ENCODE measurements around the gene NRG2.

Gene NRG2

DNA sequence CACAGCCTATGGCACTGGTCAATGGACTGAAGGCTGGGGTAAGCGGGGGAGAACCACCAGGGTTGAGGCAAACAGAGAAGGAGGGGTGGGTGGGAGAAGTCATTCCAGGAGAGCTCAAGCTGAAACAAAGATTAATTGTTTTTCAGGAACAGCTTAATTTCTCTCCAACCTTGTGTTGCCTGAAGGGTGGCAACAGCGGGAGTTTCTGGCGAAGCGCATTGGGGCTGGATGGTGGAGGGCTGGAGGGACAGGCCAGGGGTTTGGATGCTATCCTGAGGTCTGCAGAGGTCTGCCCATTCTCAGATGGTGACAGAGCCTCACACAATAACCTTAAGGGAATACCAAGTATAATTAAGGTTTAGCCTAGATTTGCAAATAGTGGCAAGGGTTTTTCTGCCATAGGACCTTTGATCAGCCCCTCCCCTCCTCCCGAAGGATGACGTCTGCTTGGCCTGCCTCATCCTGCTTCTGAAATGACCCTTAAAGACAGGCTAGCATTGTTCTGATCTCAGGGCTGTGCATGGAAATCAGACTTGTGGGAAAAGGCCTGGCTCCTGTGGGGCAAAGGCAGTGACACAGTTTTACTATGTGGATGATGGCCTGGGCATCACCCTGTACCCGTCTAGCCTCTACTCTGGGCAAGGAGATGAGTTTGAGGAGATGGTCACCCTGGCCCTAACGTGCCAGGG lies 214.7 kb downstream of the NRG2 start:
- no peak for DNase-seq

DNA sequence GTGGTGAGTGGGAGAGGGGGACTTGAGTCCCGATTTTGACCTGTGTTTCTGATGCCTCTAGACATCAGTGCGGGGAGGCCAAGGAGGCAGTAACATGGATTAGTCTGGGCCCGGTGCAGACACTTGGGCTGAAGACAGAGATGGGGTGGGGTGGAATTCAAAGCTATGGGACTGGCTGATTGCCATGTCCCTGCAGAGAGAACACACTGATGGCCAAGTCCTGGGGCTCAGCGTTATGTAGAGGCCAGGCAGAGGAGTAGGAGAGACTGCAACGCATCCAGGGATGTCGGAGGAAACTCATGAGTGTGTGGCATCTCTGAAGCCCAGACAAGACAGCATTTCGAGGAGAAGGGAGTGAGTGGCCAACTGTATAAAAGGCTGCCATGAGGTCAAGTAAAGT lies 217.4 kb downstream of the NRG2 start:
- DNase-seq, result no peak

DNA sequence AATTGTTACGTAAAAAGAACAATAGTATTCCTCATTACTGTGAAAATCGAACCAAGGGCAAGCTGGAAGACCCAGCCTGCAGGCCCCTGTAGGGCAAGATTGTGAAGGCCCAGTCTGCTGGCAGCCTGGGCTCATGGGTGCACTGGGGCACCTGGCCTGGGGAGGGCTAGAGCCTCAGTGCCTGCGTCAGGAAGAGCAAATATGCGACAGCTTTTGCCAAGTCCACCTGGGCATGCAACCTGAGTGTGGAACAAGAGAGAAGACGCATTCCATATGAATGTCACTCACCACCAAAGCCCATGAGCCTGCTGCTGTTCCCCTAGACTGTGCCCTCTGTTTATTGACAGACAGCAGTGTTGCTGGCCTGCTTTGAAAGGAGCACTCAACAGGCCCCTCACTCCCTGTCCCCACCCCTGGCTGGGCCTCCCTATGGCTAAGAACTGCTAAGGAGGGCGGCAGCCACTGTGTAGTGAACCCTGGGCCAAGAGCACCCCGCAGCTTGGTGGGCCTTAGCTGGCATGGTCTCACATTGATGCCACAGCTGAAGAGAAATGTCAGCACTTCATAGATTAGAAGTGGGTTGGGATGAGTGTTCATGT lies 219.2 kb downstream of the NRG2 start:
- no peak for DNase-seq

DNA sequence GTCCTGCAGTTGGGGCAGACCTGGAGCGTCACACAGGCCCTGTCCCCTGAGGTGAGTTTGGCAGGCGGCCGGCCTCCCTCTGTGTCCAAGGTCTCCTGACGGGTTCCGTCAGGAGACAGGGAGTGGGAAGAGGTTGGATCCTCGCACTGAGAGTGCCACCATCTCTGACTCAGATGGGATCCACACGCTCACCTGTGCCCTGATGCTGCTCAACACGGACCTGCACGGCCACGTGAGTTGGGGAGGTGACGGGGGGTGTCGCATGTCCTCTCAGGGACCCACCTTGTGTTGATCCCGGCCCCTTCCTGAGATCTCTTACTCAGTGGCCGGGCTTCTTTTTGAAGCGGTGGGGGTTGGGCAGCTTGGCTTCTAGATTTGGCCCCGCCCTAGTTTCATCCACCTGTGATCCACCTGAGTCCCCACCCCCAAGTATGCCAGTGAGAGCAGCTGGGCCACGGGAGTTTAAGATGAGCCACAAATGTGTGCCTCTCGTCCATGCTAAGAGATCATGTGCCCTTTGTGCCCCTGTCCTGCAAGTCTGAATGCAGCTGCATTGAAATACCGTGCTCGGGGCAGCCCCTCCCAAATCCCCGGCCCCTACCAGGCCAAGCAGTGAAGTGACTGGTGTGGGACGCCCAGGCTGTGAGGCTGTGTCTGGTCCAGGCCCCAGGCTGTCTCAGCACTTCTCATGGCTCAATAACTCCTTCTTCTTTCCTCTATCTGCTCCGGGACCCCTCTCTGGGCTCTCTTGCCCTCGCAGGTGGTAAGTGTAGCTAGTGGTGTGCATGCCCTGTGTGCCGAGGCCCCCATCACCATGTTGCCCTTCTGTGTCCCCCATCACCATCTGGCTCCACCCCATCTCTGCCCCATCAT lies 220.3 kb downstream of the NRG2 start:
- DNase-seq, result no peak

DNA sequence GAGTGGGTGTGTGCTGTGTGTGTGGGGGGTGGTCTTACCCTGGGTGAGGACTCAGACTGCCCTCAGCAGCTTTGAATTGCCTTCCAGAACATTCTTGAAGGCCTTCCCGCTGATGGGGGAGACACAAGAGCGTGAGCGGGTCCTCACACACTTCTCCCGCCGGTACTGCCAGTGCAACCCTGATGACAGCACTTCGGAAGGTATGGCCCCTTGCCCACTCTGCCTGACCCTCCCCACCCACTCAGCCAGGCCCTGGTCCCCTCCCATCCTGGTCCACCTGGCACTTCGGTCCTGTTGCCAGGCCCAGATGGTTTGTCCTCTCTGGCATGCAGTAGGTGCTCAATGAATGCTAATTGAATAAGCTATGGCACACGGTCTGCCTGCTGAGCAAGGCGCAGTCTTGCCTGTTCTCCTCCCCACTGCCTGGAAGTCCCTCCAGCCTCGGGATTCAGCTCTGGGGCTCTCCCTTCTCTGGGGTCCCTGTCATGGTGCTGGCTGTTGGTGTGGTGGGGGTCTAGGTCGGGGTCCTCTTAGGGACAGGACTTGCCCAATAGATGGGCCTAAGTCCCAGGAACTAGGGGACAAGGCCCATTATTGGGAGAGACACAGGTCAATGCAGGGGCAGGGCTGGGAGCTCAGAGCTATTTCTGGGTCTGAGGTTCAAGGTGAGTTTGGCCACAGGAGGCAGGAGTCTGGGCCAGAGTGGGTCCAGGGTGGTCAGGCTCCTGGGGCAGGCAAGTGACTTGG lies 221.1 kb downstream of the NRG2 start:
- no peak for DNase-seq

DNA sequence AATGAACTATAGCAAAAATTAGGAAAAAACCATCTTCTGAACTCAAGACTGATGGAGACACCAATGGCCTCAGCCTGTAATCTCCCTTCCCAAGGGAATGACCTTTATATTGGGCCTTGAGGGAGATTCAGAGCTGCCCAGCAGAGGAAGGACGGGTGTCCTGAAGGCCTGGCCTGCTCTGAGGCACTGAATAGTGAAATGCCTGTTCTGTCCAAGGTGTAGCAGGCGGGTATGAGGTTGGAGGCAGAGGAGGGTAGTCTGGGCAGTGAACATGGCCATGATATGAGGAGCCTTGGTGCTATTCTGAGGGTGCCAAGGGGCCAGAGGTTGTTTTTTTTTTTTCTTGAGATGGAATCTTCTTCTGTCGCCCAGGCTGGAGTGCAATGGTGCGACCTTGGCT lies 222.5 kb downstream of the NRG2 start:
- no peak for DNase-seq

DNA sequence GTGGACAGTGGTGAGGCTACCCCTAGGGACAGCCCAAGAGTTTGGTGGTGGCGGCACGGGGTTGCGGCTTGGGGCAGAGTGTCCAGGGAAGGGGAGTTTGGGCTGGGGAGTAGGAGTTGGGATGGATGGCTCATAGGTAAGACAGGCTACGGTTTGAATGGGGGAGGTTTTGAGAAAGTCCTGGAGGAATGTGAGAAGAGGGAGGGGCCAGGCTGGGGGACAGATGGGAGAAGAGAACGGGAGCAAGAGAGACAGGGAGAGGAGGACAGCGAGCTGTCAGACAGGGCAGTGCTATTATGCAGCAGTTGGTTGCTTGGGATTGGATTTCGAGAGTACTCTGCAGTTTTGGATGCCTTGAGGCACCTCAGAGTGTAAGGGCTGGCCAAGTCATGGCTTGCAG lies 223.0 kb downstream of the NRG2 start:
- DNase-seq, result no peak

DNA sequence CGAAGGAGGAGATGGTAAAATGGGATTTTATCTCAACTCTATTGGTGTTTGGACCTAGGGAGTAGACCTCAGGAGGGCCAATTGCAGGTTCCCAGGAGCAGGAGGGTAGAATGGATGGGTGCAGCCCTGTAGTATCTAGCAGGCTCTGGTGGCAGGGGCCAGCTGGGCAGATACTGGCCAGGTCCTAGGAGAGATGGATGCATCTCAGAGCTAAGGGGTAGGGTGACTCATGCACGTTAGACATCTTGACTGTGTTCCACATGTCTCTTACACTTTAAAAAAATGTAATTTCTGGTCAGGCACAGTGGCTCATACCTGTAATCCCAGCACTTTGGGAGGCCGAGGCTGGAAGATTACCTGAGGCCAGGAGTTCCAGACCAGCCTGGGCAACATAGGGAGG lies 225.1 kb downstream of the NRG2 start:
- DNase-seq, result no peak

DNA sequence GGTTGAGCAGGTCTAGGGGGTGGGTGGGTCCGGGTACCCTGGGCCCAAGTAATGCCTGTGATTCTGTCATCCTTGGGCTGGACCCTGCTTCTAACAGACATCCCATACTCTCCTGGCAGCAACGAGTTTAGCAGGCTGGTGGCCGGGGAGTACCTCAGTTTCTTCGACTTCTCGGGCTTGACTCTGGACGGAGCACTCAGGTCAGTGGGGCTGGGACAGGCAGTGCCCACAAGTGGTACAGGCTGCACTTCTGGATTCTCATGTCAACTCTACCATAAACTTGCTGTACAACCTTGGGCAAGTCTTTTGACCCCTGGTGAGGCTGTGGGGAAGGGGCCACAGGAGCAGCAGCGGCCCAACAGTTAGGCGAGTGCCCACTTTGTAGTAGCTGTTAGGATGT lies 225.7 kb downstream of the NRG2 start:
- DNase-seq, result no peak

DNA sequence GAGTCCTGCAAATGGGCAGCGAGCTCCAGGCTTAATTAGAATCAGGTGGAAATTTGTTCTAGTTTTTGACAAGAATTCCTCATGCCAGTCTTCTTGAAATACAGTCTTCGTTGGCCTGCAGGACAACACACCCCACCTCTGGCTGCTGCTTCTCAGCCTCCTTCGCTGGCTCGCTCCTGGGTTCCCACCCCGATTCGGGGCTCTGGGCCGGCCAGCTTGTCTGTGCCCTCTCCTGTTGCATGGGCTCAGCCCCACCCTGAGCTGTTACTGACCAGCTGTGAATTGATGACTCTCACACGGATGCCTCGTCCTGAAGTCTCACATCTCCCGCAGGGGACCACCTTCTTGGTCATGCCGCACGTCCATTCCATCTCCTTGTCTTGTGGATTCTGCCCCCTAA lies 226.5 kb downstream of the NRG2 start:
- no peak for DNase-seq

DNA sequence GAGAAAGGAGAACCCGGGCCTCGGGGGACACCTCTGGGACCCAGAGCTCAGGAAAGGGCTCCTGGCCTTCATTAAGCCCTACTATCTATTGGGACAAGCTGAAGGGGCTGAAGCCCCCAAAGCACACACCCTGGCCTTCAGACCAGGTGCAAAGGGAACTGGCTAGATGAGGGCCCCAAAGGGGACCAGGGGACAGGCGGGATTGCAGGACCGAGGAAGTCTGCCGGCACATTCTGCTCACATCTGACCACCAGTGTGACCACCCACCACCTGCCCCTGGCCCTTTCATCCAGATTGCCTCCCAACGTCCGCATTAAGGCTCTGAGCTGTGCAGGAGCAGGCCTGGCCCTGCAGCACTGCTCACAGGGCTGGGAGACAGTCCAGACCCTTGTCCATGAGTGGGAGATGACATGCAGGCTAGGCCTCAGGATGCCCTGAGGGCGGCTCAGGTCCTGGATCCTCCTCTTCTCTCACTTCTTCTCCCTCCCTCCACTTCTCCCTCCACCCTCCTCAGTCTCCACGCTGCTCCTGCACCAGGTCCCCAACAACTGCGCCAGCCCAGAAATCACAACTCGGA lies 228.3 kb downstream of the NRG2 start:
- DNase-seq, result no peak

DNA sequence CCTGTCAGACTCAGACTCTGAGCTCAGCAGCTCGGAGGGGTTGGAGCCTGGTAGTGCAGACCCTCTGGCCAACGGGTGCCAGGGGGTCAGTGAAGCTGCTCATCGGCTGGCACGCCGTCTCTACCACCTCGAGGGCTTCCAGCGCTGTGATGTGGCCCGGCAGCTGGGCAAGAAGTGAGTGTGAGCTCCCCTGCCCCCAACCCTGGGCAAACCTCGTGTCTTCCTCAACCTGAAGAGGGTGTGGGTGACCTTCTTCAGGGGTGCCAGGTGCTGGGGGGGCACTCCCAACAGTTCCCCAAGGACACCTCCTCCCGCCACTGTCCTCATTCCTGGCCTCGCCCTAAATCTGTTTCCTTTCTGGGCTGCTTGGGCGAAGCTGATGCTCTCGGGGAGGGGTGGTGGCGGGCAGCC lies 228.9 kb downstream of the NRG2 start:
- DNase-seq, result no peak

DNA sequence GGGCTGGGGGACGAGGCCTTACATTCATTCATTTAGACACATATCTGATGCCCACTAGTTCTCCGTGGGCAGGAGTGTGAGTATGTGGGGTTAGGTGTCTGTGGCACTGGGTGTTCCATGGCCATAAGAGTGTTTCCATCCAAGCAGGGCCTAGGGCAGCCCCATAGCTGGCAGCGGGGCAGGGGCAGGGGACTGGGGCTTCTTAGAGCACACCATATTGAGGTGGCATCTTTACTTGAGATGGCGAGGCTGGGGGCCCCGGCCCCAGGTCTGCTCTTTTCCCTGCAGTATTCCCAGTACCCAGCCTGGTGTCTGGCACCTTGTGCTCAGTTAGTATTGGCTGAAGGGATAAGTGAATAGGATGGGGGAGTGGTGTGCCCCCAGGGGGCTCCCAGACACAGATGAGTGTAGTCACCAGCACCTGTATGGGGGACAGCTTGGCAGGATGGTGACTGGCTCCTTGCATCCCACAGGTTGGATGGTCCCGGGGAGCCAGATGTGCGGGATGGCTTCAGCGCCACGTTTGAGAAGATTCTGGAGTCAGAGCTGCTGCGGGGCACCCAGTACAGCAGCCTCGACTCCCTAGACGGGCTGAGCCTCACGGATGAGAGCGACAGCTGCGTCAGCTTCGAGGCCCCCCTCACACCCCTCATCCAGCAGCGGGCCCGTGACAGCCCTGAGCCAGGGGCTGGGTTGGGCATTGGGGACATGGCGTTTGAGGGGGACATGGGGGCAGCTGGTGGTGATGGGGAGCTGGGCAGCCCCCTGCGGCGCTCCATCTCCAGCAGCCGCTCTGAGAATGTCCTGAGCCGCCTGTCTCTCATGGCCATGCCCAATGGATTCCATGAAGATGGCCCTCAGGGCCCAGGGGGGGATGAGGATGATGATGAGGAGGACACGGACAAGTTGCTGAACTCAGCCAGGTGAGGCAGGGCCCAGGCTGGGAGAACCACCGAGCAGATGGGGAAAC lies 230.0 kb downstream of the NRG2 start:
- no peak for DNase-seq

DNA sequence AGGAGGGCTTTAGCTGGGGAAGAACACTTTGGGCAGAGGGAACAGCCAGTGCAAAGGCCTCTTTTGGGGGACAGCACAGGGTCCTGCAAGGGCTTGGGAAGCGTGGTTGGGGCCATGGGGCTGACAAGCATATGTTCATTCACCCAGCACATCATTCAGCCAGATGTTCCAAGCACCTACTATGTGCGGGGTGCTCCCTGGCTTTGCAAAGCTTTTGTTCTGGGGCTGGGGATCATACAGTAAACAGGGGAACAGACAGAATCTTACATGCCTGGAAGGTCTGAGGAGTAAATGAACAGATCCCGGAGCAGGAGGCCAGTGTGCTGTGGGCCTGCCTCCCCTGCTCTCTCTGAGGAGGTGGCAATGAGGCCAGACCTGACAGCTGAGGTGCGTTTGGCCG lies 230.8 kb downstream of the NRG2 start:
- DNase-seq, result no peak

DNA sequence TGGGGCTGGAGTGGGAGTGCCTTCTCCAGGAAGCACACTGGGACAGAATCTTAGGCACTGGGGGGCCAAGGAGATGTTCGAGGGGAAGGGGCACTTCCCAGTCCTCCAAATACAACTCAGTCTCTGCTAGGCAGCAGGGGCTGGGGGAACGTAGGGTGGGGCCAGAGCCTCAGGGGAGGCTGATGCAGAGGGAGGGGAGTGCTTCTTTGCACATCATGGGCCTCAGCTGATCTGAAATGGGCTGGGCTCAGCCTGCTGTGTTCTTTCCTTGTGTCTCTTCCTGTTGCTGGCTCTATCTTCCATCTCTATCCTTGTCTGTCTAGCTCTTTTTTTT lies 231.9 kb downstream of the NRG2 start:
- no peak for DNase-seq

DNA sequence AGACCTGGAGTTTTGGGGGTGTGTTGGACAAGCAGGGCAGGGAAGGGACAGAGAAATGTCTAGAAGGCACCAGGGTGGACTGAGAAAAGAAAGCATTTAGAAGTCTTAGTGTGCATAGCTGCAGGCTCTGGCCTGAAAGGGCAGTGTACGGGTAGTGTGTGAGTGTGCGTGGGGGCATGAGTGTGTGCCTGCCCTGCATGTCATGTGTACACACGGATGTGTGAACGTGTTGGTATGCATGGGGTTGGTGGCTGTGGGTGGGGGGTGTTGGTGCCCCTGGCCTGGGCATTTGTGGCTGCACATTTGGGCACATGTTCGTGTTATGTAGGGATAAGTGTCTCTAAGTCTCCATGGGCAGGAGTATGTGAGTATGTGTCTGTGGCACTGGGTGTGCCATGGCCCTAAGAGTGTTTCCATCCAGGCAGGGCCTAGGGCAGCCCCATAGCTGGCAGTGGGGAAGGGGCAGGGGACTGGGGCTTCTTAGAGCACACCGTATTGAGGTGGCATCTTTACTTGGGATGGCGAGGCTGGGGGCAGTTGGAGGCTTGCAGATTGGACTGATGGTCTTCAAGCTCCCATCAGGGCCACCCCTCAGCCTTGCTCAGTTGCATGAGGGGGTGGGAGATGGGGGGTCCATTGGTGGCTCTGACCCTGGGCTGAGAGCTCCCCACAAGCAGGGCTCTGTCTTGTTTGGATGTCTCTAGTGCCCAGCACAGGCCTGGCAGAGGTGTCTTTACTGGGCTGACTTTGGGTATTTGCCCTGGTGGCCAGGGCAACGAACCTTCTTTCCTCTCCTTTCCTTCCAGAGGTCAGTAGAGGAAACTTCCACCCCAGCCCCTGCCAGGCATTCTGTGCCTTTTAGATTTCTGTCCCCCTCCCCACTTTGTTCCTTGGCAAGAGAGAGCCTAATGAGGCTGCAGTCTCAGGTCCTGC lies 232.5 kb downstream of the NRG2 start:
- no peak for DNase-seq

DNA sequence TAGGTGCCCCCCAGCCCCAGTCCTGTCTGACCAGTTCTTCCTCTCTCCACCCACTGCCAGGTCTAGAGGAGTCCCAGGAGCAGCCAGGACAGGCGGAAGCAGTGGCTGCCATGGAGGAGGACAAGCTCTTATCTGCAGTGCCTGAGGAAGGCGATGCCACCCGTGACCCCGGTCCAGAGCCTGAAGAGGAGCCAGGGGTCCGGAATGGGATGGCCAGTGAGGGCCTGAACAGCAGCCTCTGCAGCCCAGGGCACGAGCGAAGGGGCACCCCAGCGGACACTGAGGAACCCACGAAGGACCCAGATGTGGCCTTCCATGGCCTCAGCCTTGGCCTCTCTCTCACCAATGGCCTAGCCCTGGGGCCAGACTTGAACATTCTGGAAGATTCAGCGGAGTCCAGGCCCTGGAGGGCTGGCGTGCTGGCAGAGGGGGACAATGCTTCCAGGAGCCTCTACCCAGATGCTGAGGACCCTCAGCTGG lies 233.7 kb downstream of the NRG2 start:
- DNase-seq, result no peak

DNA sequence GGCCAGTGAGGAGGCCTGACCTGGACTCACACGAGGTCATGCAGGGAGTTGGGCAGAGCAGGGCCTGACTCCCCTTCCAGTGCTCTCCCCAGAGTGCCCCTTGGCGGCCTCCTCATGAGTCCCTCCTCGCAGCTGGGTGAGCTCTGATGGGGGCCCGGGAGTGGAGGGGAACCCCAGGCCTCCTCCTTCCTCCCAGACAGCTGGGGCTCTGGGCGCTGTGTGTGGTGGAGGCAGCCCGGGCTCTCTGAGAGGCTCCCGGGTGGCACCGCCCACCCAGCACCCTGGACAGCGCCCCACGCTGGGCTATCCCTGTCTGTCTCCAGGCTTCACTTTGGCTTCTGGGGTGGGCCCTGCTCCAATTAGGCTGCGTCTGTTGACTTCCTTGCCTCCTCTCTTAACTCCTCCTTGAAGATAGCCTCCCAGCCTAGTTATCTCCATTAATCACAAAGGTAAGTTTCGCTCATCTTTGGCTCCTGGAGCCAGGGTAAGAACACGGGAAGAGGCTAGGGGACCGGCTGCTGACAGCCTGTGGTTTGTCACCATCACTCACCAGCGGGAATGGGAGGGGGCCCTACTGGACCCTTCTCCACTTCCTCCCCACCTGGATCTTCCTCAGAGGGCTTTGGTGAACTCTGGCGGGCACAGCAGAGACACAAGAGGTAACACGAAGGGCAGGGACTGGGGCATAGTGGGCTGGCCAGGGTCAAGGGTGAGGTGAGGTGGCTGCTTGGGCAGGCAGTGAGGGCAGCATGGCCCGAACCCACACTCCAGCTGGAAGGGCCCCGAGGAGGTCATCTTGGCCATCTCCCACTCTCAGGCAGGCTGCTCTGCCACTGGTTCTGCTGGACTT lies 234.4 kb downstream of the NRG2 start:
- DNase-seq, result no peak

DNA sequence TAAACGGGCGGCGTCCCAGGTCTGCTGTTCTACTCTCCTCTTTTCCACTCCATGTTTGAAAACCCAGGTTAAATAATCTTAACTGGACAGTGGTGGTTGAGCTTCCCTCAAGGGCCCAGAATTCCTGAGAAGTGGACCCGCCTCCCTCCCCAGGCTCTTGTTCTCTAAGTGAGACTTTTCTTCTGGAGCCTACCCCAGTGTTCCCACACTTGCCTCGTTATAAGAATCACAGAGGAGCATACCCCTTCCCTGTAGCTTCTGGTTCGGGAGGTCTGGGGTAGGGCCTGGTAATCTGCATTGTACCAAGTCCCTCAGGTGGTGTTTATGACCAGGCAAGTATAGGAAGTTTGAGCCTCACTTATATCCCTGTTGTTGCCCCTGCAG lies 235.5 kb downstream of the NRG2 start:
- DNase-seq, result no peak
